Neural progenitor cell (in vitro differentiated cells): Measurements from ENCODE around the gene COX15. TPM values are rescaled to one million over a fixed set of nuclear protein-coding genes. Genes with fewer than 3 reads are reported as not detected.

Source experiments
- DNase-seq: peaks from one replicate; pipeline ENCODE4 v3.0.0-alpha.2; 2016; ENCODE audit warnings: low spot score
- H2AFZ ChIP-seq: fragments of 200-600 bp; sonication (generic); replicated peaks from 2 replicates; pipeline ENCODE4 v1.6.1; 2016; ENCODE audit warnings: antibody characterized with exemption
- H3F3A ChIP-seq: fragments of 200-600 bp; sonication (generic); 2 replicates; pipeline ENCODE4 v1.6.1; 2016; ENCODE audit warnings: antibody characterized with exemption, low read depth
- H3K27ac ChIP-seq: fragments of 200-600 bp; sonication (generic); 2 replicates; pipeline ENCODE4 v1.5.1; 2016; ENCODE audit warnings: mild to moderate bottlenecking
- H3K27me3 ChIP-seq: fragments of 200-600 bp; sonication (generic); 2 replicates; pipeline ENCODE4 v1.6.1; 2016; ENCODE audit warnings: mild to moderate bottlenecking, moderate library complexity
- H3K36me3 ChIP-seq: fragments of 200-600 bp; sonication (generic); 2 replicates; pipeline ENCODE4 v1.5.1; 2016
- H3K4me1 ChIP-seq: fragments of 200-600 bp; sonication (generic); 2 replicates; pipeline ENCODE4 v1.6.1; 2016; ENCODE audit warnings: mixed run types
- H3K4me2 ChIP-seq: fragments of 200-600 bp; sonication (generic); 2 replicates; pipeline ENCODE4 v1.6.1; 2016
- H3K4me3 ChIP-seq: fragments of 200-600 bp; sonication (generic); 2 replicates; pipeline ENCODE4 v1.5.1; 2016
- H3K79me2 ChIP-seq: fragments of 200-600 bp; sonication (generic); 2 replicates; pipeline ENCODE4 v1.6.1; 2016; ENCODE audit warnings: low read depth
- H3K9ac ChIP-seq: fragments of 200-600 bp; sonication (generic); 2 replicates; pipeline ENCODE4 v1.6.1; 2016
- H3K9me3 ChIP-seq: fragments of 200-600 bp; sonication (generic); 2 replicates; pipeline ENCODE4 v1.5.1; 2016; ENCODE audit warnings: low read depth
- H4K20me1 ChIP-seq: fragments of 200-600 bp; sonication (generic); 2 replicates; pipeline ENCODE4 v1.6.1; 2016; ENCODE audit warnings: low read depth
- H3K27ac Mint-ChIP-seq: 3 replicates; pipeline ENCODE4 v1.8.0; 2021; ENCODE audit warnings: mixed read lengths
- H3K27me3 Mint-ChIP-seq: 2 replicates; pipeline ENCODE4 v1.8.0; 2022; ENCODE audit warnings: low read depth, mild to moderate bottlenecking, inconsistent platforms, moderate library complexity, mixed read lengths; ENCODE audit not compliant: insufficient read depth
- H3K36me3 Mint-ChIP-seq: 3 replicates; pipeline ENCODE4 v1.8.0; 2021; ENCODE audit warnings: mixed read lengths
- H3K4me1 Mint-ChIP-seq: 3 replicates; pipeline ENCODE4 v1.8.0; 2021; ENCODE audit warnings: mixed read lengths
- H3K4me3 Mint-ChIP-seq: 3 replicates; pipeline ENCODE4 v1.8.0; 2021; ENCODE audit warnings: mild to moderate bottlenecking, moderate library complexity, mixed read lengths
- H3K9me3 Mint-ChIP-seq: 3 replicates; pipeline ENCODE4 v1.8.0; 2020; ENCODE audit warnings: mixed read lengths
- EZH2 ChIP-seq: fragments of 200-600 bp; sonication (generic); IDR thresholded peaks from 2 replicates; pipeline ENCODE4 v1.6.1; 2017; ENCODE audit warnings: antibody characterized with exemption, mild to moderate bottlenecking, moderate library complexity
- EZH2phosphoT487 ChIP-seq: fragments of 200-600 bp; sonication (generic); IDR thresholded peaks from 2 replicates; pipeline ENCODE4 v1.6.1; 2017; ENCODE audit warnings: antibody characterized with exemption
- total RNA-seq: library from RNA; depleted of rRNA; stranded (reverse); fragments of >200 nt; gene quantifications from 2 replicates; pipeline ENCODE4 v1.2.3, GENCODE V29; 2015; ENCODE audit warnings: low replicate concordance
- TF ChIP-seq, protein P1 (sequence below): fragments of 200-600 bp; sonication (generic); IDR thresholded peaks from 2 replicates; pipeline ENCODE4 v1.5.1; 2017; ENCODE audit warnings: antibody characterized with exemption, mild to moderate bottlenecking

Gene COX15
- total RNA-seq, 1 donor from 2014 or later: 49.8 TPM

DNA sequence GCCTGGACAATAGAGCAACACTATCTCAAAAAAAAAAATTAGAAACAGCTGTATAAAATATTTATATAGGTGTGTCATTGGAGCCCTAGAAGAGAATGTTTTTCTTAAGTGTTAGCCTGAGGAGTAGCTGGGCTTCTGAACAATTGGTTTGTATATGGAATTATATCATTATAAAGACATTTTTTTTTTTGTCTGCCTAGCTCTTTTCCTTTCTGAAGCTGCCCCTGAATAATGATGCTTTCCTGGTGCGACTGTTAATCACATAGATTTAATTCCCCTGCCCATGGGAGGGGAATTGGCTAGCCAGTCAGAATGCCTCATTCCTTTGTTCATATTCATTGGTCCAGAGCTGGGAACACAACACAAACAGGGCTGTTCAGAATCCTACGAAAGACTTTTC is 36.6 kb upstream of the COX15 start:
- H2AFZ ChIP-seq: peak overlapping the region; percentile 80

DNA sequence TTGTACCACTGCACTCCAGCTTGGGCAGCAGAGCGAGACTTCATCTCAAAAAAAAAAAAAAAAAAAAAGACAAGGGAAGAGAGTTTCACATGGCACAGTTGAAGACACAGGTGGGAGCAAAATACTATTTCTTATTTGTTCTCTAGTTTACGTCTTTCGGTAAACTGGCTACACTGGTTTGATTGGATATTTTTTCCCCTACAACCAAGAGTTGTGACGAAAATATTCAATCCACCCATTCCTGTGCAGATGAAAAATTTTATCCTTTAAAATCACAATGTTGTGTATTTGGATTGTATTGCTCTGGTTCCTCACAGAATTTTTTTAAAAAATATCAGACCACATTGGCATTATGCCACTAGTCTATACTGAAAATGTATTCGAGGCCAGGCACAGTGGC is 36.0 kb upstream of the COX15 start:
- H3K4me3 Mint-ChIP-seq: no peak overlapping the region
- no peaks in the 10 kb centered on the region for H3K27me3 Mint-ChIP-seq
- Histone ChIP-seq H3K4me3 (no peak overlapping the region), H3F3A (no peaks in the 10 kb centered on the region), H2AFZ (no peak overlapping the region), H3K4me2 (no peak overlapping the region), H3K36me3 (no peaks in the 10 kb centered on the region), H3K9me3 (no peaks in the 10 kb centered on the region), H3K79me2 (no peaks in the 10 kb centered on the region), H3K9ac (no peak overlapping the region), H3K4me1 (peaks cover 6% of the 10 kb centered on the region), H3K27me3 (no peaks in the 10 kb centered on the region), H4K20me1 (no peaks in the 10 kb centered on the region), H3K27ac (no peak overlapping the region)
- H3K4me1 Mint-ChIP-seq: peaks cover 14% of the 10 kb centered on the region
- H3K9me3 Mint-ChIP-seq: peaks cover 3% of the 10 kb centered on the region
- DNase-seq: no peak
- TF ChIP-seq, protein P1, sequence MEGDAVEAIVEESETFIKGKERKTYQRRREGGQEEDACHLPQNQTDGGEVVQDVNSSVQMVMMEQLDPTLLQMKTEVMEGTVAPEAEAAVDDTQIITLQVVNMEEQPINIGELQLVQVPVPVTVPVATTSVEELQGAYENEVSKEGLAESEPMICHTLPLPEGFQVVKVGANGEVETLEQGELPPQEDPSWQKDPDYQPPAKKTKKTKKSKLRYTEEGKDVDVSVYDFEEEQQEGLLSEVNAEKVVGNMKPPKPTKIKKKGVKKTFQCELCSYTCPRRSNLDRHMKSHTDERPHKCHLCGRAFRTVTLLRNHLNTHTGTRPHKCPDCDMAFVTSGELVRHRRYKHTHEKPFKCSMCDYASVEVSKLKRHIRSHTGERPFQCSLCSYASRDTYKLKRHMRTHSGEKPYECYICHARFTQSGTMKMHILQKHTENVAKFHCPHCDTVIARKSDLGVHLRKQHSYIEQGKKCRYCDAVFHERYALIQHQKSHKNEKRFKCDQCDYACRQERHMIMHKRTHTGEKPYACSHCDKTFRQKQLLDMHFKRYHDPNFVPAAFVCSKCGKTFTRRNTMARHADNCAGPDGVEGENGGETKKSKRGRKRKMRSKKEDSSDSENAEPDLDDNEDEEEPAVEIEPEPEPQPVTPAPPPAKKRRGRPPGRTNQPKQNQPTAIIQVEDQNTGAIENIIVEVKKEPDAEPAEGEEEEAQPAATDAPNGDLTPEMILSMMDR: no peak
- no peak for TF ChIP-seq EZH2
- no peak for TF ChIP-seq EZH2phosphoT487
- H3K27ac Mint-ChIP-seq: no peak overlapping the region
- peaks cover 3% of the 10 kb centered on the region for H3K36me3 Mint-ChIP-seq

More for the DNA sequence above, 36.6 kb upstream of the COX15 start:
- TF ChIP-seq EZH2 (no peak), EZH2phosphoT487 (no peak)
- TF ChIP-seq, protein P1: no peak
- no peak overlapping the region for H3K9ac ChIP-seq
- H3K36me3 Mint-ChIP-seq: peaks cover 2% of the 10 kb centered on the region
- no peaks in the 10 kb centered on the region for H3K27me3 Mint-ChIP-seq
- no peaks in the 10 kb centered on the region for H4K20me1 ChIP-seq
- no peaks in the 10 kb centered on the region for H3K79me2 ChIP-seq
- no peak overlapping the region for H3K27ac ChIP-seq
- H3K9me3 ChIP-seq: no peaks in the 10 kb centered on the region
- peaks cover 6% of the 10 kb centered on the region for H3K4me1 ChIP-seq
- H3K27ac Mint-ChIP-seq: peak overlapping the region; percentile 63
- peaks cover 14% of the 10 kb centered on the region for H3K4me1 Mint-ChIP-seq
- no peak overlapping the region for H3K4me3 ChIP-seq
- H3K4me3 Mint-ChIP-seq: no peak overlapping the region
- H3K9me3 Mint-ChIP-seq: peaks cover 2% of the 10 kb centered on the region
- no peaks in the 10 kb centered on the region for H3K27me3 ChIP-seq
- peak overlapping the region; percentile 19 for H3K4me2 ChIP-seq
- H3F3A ChIP-seq: no peaks in the 10 kb centered on the region
- DNase-seq: peak; percentile 27
- H3K36me3 ChIP-seq: no peaks in the 10 kb centered on the region

DNA sequence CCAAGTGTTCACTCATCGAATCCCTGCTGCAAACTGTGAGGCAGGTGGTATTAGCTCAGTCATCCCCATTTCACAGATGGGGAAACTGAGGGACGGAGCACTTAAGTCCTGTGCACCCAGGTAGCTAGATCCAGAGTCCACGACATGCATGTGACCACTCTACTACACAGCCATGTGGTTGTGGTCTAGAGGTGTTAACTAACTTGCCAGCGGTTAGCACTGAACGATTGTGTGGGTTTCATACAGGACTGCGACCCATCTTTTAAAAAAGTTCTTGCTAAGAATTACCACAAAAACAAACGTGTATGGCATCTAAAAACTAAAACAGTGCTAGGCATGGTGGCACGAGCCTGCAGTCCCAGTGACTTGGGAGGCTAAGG is 34.4 kb upstream of the COX15 start:
- Histone ChIP-seq H3K9me3 (no peaks in the 10 kb centered on the region), H3K27me3 (no peaks in the 10 kb centered on the region), H4K20me1 (no peaks in the 10 kb centered on the region), H3K79me2 (no peaks in the 10 kb centered on the region), H3K9ac (no peak overlapping the region), H3K4me1 (peaks cover 6% of the 10 kb centered on the region), H3K36me3 (no peaks in the 10 kb centered on the region), H3K4me3 (no peak overlapping the region), H3F3A (no peaks in the 10 kb centered on the region), H3K27ac (no peak overlapping the region), H2AFZ (no peak overlapping the region), H3K4me2 (no peak overlapping the region)
- Mint-ChIP-seq H3K27me3 (no peaks in the 10 kb centered on the region), H3K36me3 (peaks cover 9% of the 10 kb centered on the region), H3K9me3 (peaks cover 7% of the 10 kb centered on the region), H3K4me3 (no peak overlapping the region), H3K4me1 (peaks cover 14% of the 10 kb centered on the region), H3K27ac (no peak overlapping the region)
- no peak for TF ChIP-seq EZH2phosphoT487
- no peak for TF ChIP-seq EZH2
- TF ChIP-seq, protein P1: no peak
- no peak for DNase-seq
